Smooth muscle cell (in vitro differentiated cells): Measurements from ENCODE around the gene CTBP2. TPM values are rescaled to one million over a fixed set of nuclear protein-coding genes. Genes with fewer than 3 reads are reported as not detected.

Experiments
- DNase-seq: peaks from one replicate; lab custom pipeline; 2025; ENCODE audit not compliant: unreplicated experiment; lab: John Stamatoyannopoulos, UW
- H2AFZ ChIP-seq: fragments of 200-600 bp; sonication (generic); 2 replicates; pipeline ENCODE4 v1.6.0; 2016; ENCODE audit warnings: antibody characterized with exemption, low read depth, mild to moderate bottlenecking
- H3F3A ChIP-seq: fragments of 200-600 bp; sonication (generic); 2 replicates; pipeline ENCODE4 v1.6.0; 2017; ENCODE audit warnings: antibody characterized with exemption, low read depth
- H3K27ac ChIP-seq: fragments of 200-600 bp; sonication (generic); 2 replicates; pipeline ENCODE4 v1.5.1; 2016; ENCODE audit warnings: low read depth, mild to moderate bottlenecking
- H3K27me3 ChIP-seq: fragments of 200-600 bp; sonication (generic); 2 replicates; pipeline ENCODE4 v1.6.1; 2016; ENCODE audit warnings: low read depth, mild to moderate bottlenecking
- H3K36me3 ChIP-seq: fragments of 200-600 bp; sonication (generic); 2 replicates; pipeline ENCODE4 v1.5.1; 2016; ENCODE audit warnings: low read depth
- H3K4me1 ChIP-seq: fragments of 200-600 bp; sonication (generic); 2 replicates; pipeline ENCODE4 v1.5.1; 2016; ENCODE audit warnings: low read depth
- H3K4me2 ChIP-seq: fragments of 200-600 bp; sonication (generic); 2 replicates; pipeline ENCODE4 v1.6.0; 2016; ENCODE audit warnings: mild to moderate bottlenecking
- H3K4me3 ChIP-seq: fragments of 200-600 bp; sonication (generic); 2 replicates; pipeline ENCODE4 v1.5.1; 2016; ENCODE audit warnings: mild to moderate bottlenecking
- H3K79me2 ChIP-seq: fragments of 200-600 bp; sonication (generic); 2 replicates; pipeline ENCODE4 v1.6.0; 2016; ENCODE audit warnings: low read depth, mild to moderate bottlenecking
- H3K9ac ChIP-seq: fragments of 200-600 bp; sonication (generic); 2 replicates; pipeline ENCODE4 v1.6.0; 2016; ENCODE audit warnings: low read depth
- H3K9me3 ChIP-seq: fragments of 200-600 bp; sonication (generic); replicated peaks from 2 replicates; pipeline ENCODE4 v1.5.1; 2016; ENCODE audit warnings: low read depth
- H4K20me1 ChIP-seq: fragments of 200-600 bp; sonication (generic); 2 replicates; pipeline ENCODE4 v1.6.0; 2016; ENCODE audit warnings: low read depth
- WGBS: methylation state at CpG from one replicate; pipeline ENCODE4 v1.1.7; 2016; ENCODE audit warnings: low lambda C conversion rate; 5-methylcytosine and 5-hydroxymethylcytosine counted together
- polyA plus RNA-seq: library from polyadenylated mRNA; unstranded; fragments of >200 nt; fragmentation: Nextera tagmentation; extraction: Ambion mirVana; gene quantifications from 2 replicates; pipeline ENCODE4 v1.2.1, GENCODE V29; 2016
- total RNA-seq: library from RNA; depleted of rRNA; stranded (reverse); fragments of >200 nt; gene quantifications from 2 replicates; pipeline ENCODE4 v1.2.3, GENCODE V29; 2014
- TF ChIP-seq, protein P1 (sequence below): fragments of 200-600 bp; sonication (generic); IDR thresholded peaks from 2 replicates; pipeline ENCODE4 v1.5.1; 2017; ENCODE audit warnings: borderline replicate concordance, mild to moderate bottlenecking, antibody characterized with exemption; ENCODE audit not compliant: insufficient read depth, poor library complexity, severe bottlenecking

Gene CTBP2
- total and polyA plus RNA-seq, 2 experiments from 2014 or later: 49.9 to 69.5 TPM

- Histone ChIP-seq H3K4me2 (no peak overlapping the region), H3K27ac (peak overlapping the region; percentile 52), H3K4me3 (no peak overlapping the region), H3K4me1 (no peaks in the 10 kb centered on the region), H3K36me3 (peaks cover 9% of the 10 kb centered on the region), H2AFZ (no peak overlapping the region), H3K9ac (no peak overlapping the region), H4K20me1 (peaks cover 69% of the 10 kb centered on the region), H3K79me2 (peaks cover 18% of the 10 kb centered on the region), H3K27me3 (no peaks in the 10 kb centered on the region), H3K9me3 (no peaks in the 10 kb centered on the region), H3F3A (peaks cover 21% of the 10 kb centered on the region)
- no peak for DNase-seq
- TF ChIP-seq, protein P1, sequence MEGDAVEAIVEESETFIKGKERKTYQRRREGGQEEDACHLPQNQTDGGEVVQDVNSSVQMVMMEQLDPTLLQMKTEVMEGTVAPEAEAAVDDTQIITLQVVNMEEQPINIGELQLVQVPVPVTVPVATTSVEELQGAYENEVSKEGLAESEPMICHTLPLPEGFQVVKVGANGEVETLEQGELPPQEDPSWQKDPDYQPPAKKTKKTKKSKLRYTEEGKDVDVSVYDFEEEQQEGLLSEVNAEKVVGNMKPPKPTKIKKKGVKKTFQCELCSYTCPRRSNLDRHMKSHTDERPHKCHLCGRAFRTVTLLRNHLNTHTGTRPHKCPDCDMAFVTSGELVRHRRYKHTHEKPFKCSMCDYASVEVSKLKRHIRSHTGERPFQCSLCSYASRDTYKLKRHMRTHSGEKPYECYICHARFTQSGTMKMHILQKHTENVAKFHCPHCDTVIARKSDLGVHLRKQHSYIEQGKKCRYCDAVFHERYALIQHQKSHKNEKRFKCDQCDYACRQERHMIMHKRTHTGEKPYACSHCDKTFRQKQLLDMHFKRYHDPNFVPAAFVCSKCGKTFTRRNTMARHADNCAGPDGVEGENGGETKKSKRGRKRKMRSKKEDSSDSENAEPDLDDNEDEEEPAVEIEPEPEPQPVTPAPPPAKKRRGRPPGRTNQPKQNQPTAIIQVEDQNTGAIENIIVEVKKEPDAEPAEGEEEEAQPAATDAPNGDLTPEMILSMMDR: no peak
- WGBS: 100% methylated on average over 1 of the region's 1 CpG
These were observed 176.0 kb downstream of the CTBP2 start for GRCh38 chr10:124984376-124984775.

DNA sequence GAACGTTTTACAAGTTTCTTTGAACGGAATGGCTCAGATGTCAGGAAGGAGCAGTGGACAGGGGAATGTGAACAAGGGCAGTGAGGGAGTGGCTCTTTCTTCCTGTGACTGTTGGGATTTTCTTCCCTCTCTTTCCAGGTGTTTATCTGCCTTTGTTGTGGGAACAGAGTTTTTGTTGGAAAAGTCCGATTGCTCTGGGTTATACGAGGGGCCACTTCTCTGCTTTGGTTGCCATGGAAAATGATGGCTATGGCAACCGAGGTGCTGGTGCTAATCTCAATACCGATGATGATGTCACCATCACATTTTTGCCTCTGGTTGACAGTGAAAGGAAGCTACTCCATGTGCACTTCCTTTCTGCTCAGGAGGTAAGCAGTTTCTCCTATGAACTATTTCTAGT lies 177.0 kb downstream of the CTBP2 start:
- Histone ChIP-seq H3K27ac (peak overlapping the region; percentile 52), H3K4me2 (no peak overlapping the region), H4K20me1 (peaks cover 80% of the 10 kb centered on the region), H3K79me2 (peaks cover 24% of the 10 kb centered on the region), H3K9me3 (no peaks in the 10 kb centered on the region), H2AFZ (no peak overlapping the region), H3K27me3 (no peaks in the 10 kb centered on the region), H3K36me3 (peaks cover 9% of the 10 kb centered on the region), H3K9ac (no peak overlapping the region), H3K4me3 (no peak overlapping the region), H3K4me1 (no peaks in the 10 kb centered on the region), H3F3A (peaks cover 24% of the 10 kb centered on the region)
- TF ChIP-seq, protein P1: no peak
- 72% methylated on average over 6 of the region's 6 CpGs for whole genome bisulfite sequencing
- no peak for DNase-seq

GRCh38 chr10:124978376-124978725 lies 182.0 kb downstream of the CTBP2 start:
- Histone ChIP-seq H3K36me3 (peaks cover 10% of the 10 kb centered on the region), H3K9me3 (no peaks in the 10 kb centered on the region), H4K20me1 (peaks cover 81% of the 10 kb centered on the region), H3K27me3 (no peaks in the 10 kb centered on the region), H3K4me1 (no peaks in the 10 kb centered on the region), H3K4me3 (no peak overlapping the region), H3K79me2 (peaks cover 46% of the 10 kb centered on the region), H3F3A (peaks cover 6% of the 10 kb centered on the region), H3K9ac (no peak overlapping the region), H2AFZ (no peak overlapping the region), H3K4me2 (no peak overlapping the region), H3K27ac (no peak overlapping the region)
- 98% methylated on average over 5 of the region's 5 CpGs for WGBS
- no peak for DNase-seq
- TF ChIP-seq, protein P1: no peak

GRCh38 chr10:124977648-124978375 lies 182.6 kb downstream of the CTBP2 start:
- no peak for DNase-seq
- Histone ChIP-seq H3K4me1 (no peaks in the 10 kb centered on the region), H3K9me3 (no peaks in the 10 kb centered on the region), H3F3A (peaks cover 6% of the 10 kb centered on the region), H3K4me3 (no peak overlapping the region), H2AFZ (no peak overlapping the region), H3K27ac (no peak overlapping the region), H3K36me3 (peaks cover 10% of the 10 kb centered on the region), H3K4me2 (no peak overlapping the region), H3K27me3 (no peaks in the 10 kb centered on the region), H4K20me1 (peaks cover 86% of the 10 kb centered on the region), H3K9ac (no peak overlapping the region), H3K79me2 (peaks cover 51% of the 10 kb centered on the region)
- TF ChIP-seq, protein P1: no peak
- 86% methylated on average over 4 of the region's 4 CpGs for WGBS
